GM12873 (cell line): ENCODE data around the gene MCRIP2.

Experiments used
- CTCF ChIP-seq: IDR thresholded peaks from 2 replicates; pipeline ENCODE4 v1.5.1; 2012; ENCODE audit warnings: low read depth, mild to moderate bottlenecking, moderate library complexity, low read length, control low read depth; ENCODE audit not compliant: insufficient read depth; ENCODE audit errors: missing control alignments

The MCRIP2 gene

GRCh38 chr16:626787-627453 lies 14.7 kb upstream of the MCRIP2 start:
- TF ChIP-seq CTCF: no peak

DNA sequence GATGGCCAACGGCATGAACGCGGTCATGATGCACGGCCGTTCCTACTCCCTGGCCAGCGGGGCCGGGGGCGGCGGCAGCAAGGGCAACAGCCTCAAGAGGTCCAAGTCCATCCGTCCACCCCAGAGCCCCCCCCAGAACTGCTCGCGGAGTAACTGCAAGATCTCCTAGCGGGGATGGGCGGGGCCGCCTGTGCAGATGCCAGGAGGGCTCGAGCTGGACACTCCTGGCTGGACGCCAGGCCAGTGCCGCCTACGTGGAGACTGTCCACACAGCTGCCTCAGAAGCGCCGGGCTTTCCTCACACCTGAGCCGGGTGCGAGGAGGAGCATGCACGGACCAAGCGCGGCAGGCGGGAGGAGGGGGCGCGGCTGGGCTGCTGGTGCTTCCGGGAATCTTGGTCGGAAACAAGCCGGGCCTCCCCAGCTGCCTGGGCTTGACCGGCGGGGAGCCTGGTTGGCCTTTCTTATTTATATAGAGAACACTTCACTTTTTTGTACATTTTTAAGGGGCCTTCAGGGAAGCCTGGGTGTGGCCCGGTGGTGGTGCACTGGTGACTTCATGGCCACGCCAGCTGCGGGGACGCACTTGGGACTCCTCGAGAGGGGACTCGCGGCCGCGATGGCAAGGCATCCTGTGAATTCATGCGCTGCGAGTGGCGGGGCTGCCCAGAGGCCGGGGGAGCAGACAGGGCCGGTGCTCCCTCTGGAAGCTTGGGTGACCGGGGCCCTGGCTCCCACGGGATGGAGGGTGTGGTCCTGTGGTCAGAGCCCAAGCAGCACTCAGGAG lies 14.0 kb upstream of the MCRIP2 start:
- no peak for TF ChIP-seq CTCF

DNA sequence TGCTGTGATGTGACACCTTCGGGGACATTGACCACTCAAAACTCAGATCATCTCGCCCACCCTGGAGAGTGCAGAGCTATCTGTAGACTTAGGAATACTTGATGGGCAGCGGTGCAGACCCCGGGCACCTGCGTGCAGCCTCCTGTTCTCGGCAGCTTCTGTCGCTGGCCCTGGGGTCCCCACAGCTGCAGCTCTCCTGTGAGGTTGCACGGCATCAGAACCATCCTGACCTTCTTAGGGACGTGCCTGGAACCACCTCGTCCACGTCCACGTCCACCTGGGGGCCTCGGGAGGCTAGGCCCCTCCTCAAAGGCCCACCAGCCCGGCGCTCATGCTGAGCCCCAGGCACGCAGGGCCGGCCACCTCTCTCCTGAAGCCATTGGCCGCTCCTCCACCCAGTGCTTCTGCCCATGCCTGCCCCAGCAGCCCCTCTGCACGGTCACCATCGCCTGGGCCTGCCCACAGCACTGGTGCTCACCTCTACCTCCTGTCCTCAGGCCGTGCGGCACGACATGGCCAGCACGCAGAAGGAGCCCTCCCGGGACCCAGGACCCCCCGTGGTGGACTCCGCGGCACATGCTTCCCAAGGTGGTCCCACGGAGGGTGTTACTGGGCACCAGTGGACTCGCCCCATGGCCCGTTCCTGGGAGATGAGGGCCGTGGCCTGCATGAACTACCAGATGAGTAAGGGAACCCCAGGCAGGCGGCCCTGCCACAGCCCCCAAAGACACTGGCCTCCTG lies 13.1 kb upstream of the MCRIP2 start:
- no peak for TF ChIP-seq CTCF

DNA sequence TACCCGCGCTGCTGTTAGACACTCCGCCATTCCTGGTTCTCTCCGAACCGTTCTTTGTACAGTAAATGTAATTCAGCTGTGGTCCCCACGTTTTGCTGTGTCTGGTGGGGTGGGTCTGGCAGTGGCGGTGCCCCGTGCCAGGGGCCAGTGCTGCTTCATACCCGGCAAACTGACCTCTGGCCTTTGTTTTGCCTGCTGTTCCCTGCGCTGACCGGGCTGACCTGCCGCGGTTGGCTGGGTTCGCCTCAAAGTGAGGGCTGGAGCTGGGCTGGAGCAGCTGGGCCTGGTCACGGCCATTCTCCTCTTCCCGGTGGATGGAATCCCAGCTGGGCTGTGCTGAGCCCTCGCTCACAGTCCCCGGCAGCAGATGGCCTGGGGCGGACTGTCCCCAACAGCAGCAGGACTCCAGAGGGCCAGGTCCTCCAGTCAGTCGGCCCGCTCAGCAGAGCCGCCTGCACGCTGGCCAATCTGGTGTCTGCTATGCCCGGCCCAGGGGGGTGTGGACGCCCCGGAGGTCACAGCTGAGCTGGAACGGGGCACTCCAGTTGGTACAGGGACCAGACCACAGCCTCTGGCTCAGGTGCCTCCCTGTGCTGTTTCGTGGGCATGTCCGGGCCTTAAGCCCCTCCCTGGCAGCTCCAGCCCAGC lies 12.3 kb upstream of the MCRIP2 start:
- no peak for TF ChIP-seq CTCF

- TF ChIP-seq CTCF: no peak
These were observed 11.8 kb upstream of the MCRIP2 start for GRCh38 chr16:629833-630248.

GRCh38 chr16:630249-630814 lies 11.3 kb upstream of the MCRIP2 start:
- no peak for TF ChIP-seq CTCF
